GM21529 (cell line): ENCODE results near the gene PROM1.

Experiments used
- ATAC-seq: cut with Tn5 transposase; IDR thresholded peaks from one replicate; pipeline ENCODE4 v1.9.1; 2021; ENCODE audit not compliant: unreplicated experiment

PROM1 gene

GRCh38 chr4:16083241-16084191 is at the start of gene PROM1:
Gene PROM1, minus strand, starts transcription at chr4:16084023. Its CDS starts 8,117 bp downstream, at chr4:16075906.
- no peak for ATAC-seq

- no peak for ATAC-seq
These were observed 49.6 kb upstream of the PROM1 start for GRCh38 chr4:16133406-16133805.

- ATAC-seq = no peak
These were observed 47.5 kb upstream of the PROM1 start for GRCh38 chr4:16131293-16131692.

- ATAC-seq = no peak
These were observed 45.5 kb upstream of the PROM1 start for GRCh38 chr4:16129336-16129735.

- no peak for ATAC-seq
These were observed 42.9 kb upstream of the PROM1 start for GRCh38 chr4:16126714-16127113.

- ATAC-seq = no peak
These were observed 42.0 kb upstream of the PROM1 start for GRCh38 chr4:16125571-16126445.

GRCh38 chr4:16124232-16124631 is 40.4 kb upstream of the PROM1 start:
- ATAC-seq = no peak

- ATAC-seq = no peak
These were observed 39.7 kb upstream of the PROM1 start for GRCh38 chr4:16123356-16124084.

- ATAC-seq = no peak
These were observed 39.0 kb upstream of the PROM1 start for GRCh38 chr4:16122784-16123183.

GRCh38 chr4:16122308-16122711 is 38.5 kb upstream of the PROM1 start:
- ATAC-seq = no peak

- no peak for ATAC-seq
These were observed 36.9 kb upstream of the PROM1 start for GRCh38 chr4:16120720-16121119.

- ATAC-seq = no peak
These were observed 36.2 kb upstream of the PROM1 start for GRCh38 chr4:16119981-16120380.

- no peak for ATAC-seq
These were observed 34.3 kb upstream of the PROM1 start for GRCh38 chr4:16118090-16118489.

- ATAC-seq = no peak
These were observed 33.3 kb upstream of the PROM1 start for GRCh38 chr4:16117164-16117563.

GRCh38 chr4:16116493-16116990 is 32.7 kb upstream of the PROM1 start:
- no peak for ATAC-seq

GRCh38 chr4:16116019-16116418 is 32.2 kb upstream of the PROM1 start:
- no peak for ATAC-seq

GRCh38 chr4:16114546-16114945 is 30.7 kb upstream of the PROM1 start:
- ATAC-seq = no peak

- no peak for ATAC-seq
These were observed 29.9 kb upstream of the PROM1 start for GRCh38 chr4:16113741-16114140.

- no peak for ATAC-seq
These were observed 27.7 kb upstream of the PROM1 start for GRCh38 chr4:16111533-16111932.

- ATAC-seq = no peak
These were observed 27.0 kb upstream of the PROM1 start for GRCh38 chr4:16110661-16111290.
